WTC11 (cell line): ENCODE measurements around the gene TAS1R1.

Experiments
- ELF4 ChIP-seq: sonication (generic); formaldehyde crosslinking; IDR thresholded peaks from 2 replicates; pipeline ENCODE4 v1.8.1; 2022; ENCODE audit warnings: low read depth, mild to moderate bottlenecking, moderate library complexity, missing genetic modification reagents
- NR2C2 ChIP-seq: sonication (generic); formaldehyde crosslinking; IDR thresholded peaks from 2 replicates; pipeline ENCODE4 v1.8.0; 2022; ENCODE audit warnings: mild to moderate bottlenecking, missing genetic modification reagents
- PRRX2 ChIP-seq: fragments of 250-450 bp; sonication (Bioruptor Pico); IDR thresholded peaks from 2 replicates; pipeline ENCODE4 v1.8.0; 2021; ENCODE audit warnings: mild to moderate bottlenecking
- SMAD4 ChIP-seq: sonication (generic); formaldehyde crosslinking; IDR thresholded peaks from 2 replicates; pipeline ENCODE4 v1.8.0; 2022; ENCODE audit warnings: mild to moderate bottlenecking, missing genetic modification reagents
- TEAD4 ChIP-seq: sonication (generic); formaldehyde crosslinking; IDR thresholded peaks from 2 replicates; pipeline ENCODE4 v1.8.0; 2022; ENCODE audit warnings: mild to moderate bottlenecking, missing genetic modification reagents
- ZNF317 ChIP-seq: sonication (generic); formaldehyde crosslinking; IDR thresholded peaks from 2 replicates; pipeline ENCODE4 v1.8.1; 2023; ENCODE audit warnings: low read depth, mild to moderate bottlenecking, moderate library complexity, missing genetic modification reagents, borderline replicate concordance
- TF ChIP-seq, protein P1 (sequence below): fragments of 200-600 bp; IDR thresholded peaks from 2 replicates; pipeline ENCODE4 v1.8.0; 2022; ENCODE audit warnings: antibody characterized with exemption
- TF ChIP-seq, protein P2 (sequence below): sonication (generic); formaldehyde crosslinking; IDR thresholded peaks from 2 replicates; pipeline ENCODE4 v1.8.1; 2023; ENCODE audit warnings: mild to moderate bottlenecking, missing genetic modification reagents, moderate library complexity

DNA sequence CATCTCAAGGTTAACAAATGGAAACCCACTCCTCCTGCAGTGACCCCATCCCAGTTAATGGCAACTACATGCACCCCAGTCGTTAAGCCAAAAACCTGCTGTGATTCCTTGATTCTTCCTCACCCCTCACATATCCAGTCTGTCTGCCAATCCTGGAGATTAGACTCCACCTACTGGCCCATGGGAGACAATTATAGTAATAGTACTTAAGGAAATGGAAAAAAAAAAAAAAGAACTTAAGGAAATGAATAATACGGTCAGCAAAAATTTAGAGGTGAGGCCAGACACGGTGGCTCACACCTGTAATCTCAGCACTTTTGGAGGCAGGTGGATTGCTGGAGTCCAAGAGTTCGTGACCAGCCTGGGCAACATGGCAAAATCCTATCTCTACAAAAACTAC is 7.8 kb upstream of the TAS1R1 start:
- TF ChIP-seq SMAD4 (no peak), TEAD4 (CRISPR knock-in tag) (no peak), NR2C2 (no peak), PRRX2 (no peak), ELF4 (no peak), ZNF317 (CRISPR knock-in tag) (no peak)
- TF ChIP-seq, protein P1, sequence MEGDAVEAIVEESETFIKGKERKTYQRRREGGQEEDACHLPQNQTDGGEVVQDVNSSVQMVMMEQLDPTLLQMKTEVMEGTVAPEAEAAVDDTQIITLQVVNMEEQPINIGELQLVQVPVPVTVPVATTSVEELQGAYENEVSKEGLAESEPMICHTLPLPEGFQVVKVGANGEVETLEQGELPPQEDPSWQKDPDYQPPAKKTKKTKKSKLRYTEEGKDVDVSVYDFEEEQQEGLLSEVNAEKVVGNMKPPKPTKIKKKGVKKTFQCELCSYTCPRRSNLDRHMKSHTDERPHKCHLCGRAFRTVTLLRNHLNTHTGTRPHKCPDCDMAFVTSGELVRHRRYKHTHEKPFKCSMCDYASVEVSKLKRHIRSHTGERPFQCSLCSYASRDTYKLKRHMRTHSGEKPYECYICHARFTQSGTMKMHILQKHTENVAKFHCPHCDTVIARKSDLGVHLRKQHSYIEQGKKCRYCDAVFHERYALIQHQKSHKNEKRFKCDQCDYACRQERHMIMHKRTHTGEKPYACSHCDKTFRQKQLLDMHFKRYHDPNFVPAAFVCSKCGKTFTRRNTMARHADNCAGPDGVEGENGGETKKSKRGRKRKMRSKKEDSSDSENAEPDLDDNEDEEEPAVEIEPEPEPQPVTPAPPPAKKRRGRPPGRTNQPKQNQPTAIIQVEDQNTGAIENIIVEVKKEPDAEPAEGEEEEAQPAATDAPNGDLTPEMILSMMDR: no peak
- TF ChIP-seq, protein P2, sequence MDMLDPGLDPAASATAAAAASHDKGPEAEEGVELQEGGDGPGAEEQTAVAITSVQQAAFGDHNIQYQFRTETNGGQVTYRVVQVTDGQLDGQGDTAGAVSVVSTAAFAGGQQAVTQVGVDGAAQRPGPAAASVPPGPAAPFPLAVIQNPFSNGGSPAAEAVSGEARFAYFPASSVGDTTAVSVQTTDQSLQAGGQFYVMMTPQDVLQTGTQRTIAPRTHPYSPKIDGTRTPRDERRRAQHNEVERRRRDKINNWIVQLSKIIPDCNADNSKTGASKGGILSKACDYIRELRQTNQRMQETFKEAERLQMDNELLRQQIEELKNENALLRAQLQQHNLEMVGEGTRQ (CRISPR knock-in tag): no peak
